Brain microvascular endothelial cell (primary cell): ENCODE measurements around the gene PDE11A.

Source experiments
- DNase-seq: peaks from one replicate; pipeline ENCODE4 v3.0.0-alpha.2; 2020
- H3K27ac ChIP-seq: fragments of 250-450 bp; sonication (Bioruptor Pico); 2 replicates; pipeline ENCODE4 v1.5.1; 2020; ENCODE audit warnings: mild to moderate bottlenecking, moderate library complexity
- H3K27me3 ChIP-seq: fragments of 250-450 bp; sonication (Bioruptor Pico); replicated peaks from 2 replicates; pipeline ENCODE4 v1.5.1; 2020; ENCODE audit warnings: mild to moderate bottlenecking
- H3K36me3 ChIP-seq: fragments of 250-450 bp; sonication (Bioruptor Pico); replicated peaks from 2 replicates; pipeline ENCODE4 v1.5.1; 2020; ENCODE audit warnings: mild to moderate bottlenecking
- H3K4me3 ChIP-seq: 2 replicates; pipeline ENCODE4 v1.5.1; 2011; ENCODE audit warnings: low read depth, mild to moderate bottlenecking, control low read depth, low read length, moderate library complexity
- CTCF ChIP-seq: IDR thresholded peaks from 2 replicates; pipeline ENCODE4 v1.5.1; 2011; ENCODE audit warnings: low read depth, mild to moderate bottlenecking, moderate library complexity, low read length, control low read depth, inconsistent platforms; ENCODE audit errors: missing control alignments
- in situ Hi-C: cut with HindIII; loops from 2 replicates; pipeline ENCODE4 v1.10.0; 2017; ENCODE audit warnings: low sequenced_read_pairs, low pct_ligation_motif_present

The PDE11A gene

GRCh38 chr2:177917169-177917568 lies 155.4 kb downstream of the PDE11A start:
- in situ Hi-C loops: no loop called here
- Histone ChIP-seq H3K27ac (no peak overlapping the region), H3K36me3 (no peaks in the 10 kb centered on the region), H3K4me3 (no peak overlapping the region), H3K27me3 (no peaks in the 10 kb centered on the region)
- no peak for DNase-seq
- TF ChIP-seq CTCF: no peak

- no peaks in the 10 kb centered on the region for H3K36me3 ChIP-seq
- TF ChIP-seq CTCF: no peak
- DNase-seq: no peak
- no peaks in the 10 kb centered on the region for H3K27me3 ChIP-seq
- in situ Hi-C loops: no loop called here
- H3K4me3 ChIP-seq: no peak overlapping the region
- H3K27ac ChIP-seq: no peak overlapping the region
These were observed 156.2 kb downstream of the PDE11A start for GRCh38 chr2:177916342-177916741.

GRCh38 chr2:177914247-177914646 lies 158.3 kb downstream of the PDE11A start:
- Histone ChIP-seq H3K36me3 (no peaks in the 10 kb centered on the region), H3K27ac (no peak overlapping the region), H3K4me3 (no peak overlapping the region), H3K27me3 (no peaks in the 10 kb centered on the region)
- TF ChIP-seq CTCF: no peak
- DNase-seq: no peak
- in situ Hi-C loops: no loop called here

GRCh38 chr2:177909962-177910361 lies 162.6 kb downstream of the PDE11A start:
- no peak for TF ChIP-seq CTCF
- Histone ChIP-seq H3K27me3 (no peaks in the 10 kb centered on the region), H3K36me3 (no peaks in the 10 kb centered on the region), H3K27ac (no peak overlapping the region), H3K4me3 (no peak overlapping the region)
- in situ Hi-C loops: no loop called here
- no peak for DNase-seq

GRCh38 chr2:177908824-177909223 lies 163.8 kb downstream of the PDE11A start:
- no peak for TF ChIP-seq CTCF
- no peak overlapping the region for H3K4me3 ChIP-seq
- in situ Hi-C loops: no loop called here
- no peak for DNase-seq
- no peak overlapping the region for H3K27ac ChIP-seq
- no peaks in the 10 kb centered on the region for H3K36me3 ChIP-seq
- no peaks in the 10 kb centered on the region for H3K27me3 ChIP-seq

- H3K27me3 ChIP-seq: no peaks in the 10 kb centered on the region
- in situ Hi-C loops: no loop called here
- no peak overlapping the region for H3K27ac ChIP-seq
- H3K4me3 ChIP-seq: no peak overlapping the region
- no peak for DNase-seq
- H3K36me3 ChIP-seq: no peaks in the 10 kb centered on the region
- no peak for TF ChIP-seq CTCF
These were observed 164.4 kb downstream of the PDE11A start for GRCh38 chr2:177908182-177908581.
